HEK293 (cell line): ENCODE results near the gene CTNNBL1.

Source experiments
- CTCF ChIP-seq: fragments of 450-650 bp; formaldehyde crosslinking; IDR thresholded peaks from 2 replicates; pipeline ENCODE4 v1.5.1; 2016; ENCODE audit warnings: missing biosample characterization, missing genetic modification characterization
- ZNF132 ChIP-seq: fragments of 450-650 bp; formaldehyde crosslinking; IDR thresholded peaks from 2 replicates; pipeline ENCODE4 v1.5.1; 2017; ENCODE audit warnings: missing biosample characterization, missing genetic modification characterization, borderline replicate concordance

GRCh38 chr20:37895166-37895565 is 201.3 kb downstream of the CTNNBL1 start:
- TF ChIP-seq CTCF (tag by site-specific recombination), result no peak
- TF ChIP-seq ZNF132 (tag by site-specific recombination), result no peak
